ENCODE data around the gene CLCNKA.
"Not testable (repeated sequence)": the region's sequence is repeated elsewhere in the genome, so short reads cannot be mapped to it uniquely, and the experiment has no call there.

The CLCNKA gene

DNA sequence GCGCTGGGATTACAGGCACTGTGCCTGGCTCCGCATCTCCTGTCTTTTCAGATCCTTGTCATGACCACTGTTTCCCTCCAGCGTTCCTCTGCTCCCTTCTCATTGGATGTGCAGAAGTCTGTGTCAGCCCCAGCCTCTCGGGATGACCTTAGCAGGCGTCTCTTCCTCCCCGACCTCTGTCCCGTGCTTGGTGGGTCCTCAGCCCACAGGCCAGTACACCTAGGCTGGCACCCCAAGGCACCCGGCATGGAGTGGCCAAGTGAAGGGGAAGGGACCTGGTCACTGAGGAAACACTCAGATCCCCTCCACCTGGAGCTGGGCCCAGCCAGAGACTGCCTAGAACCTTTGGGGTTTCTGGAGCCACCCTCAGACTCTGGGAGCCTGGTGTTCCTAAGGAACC lies 19.4 kb downstream of the CLCNKA start:
- Histone ChIP-seq H2AFZ (ENCODE audit: low read depth, low read length) (no peak overlapping the region), H3K27me3 (ENCODE audit: low read depth, low read length) (no peaks in the 10 kb centered on the region; the same call in 1 of the 2 replicates), H3K4me3 (ENCODE audit: low read length) (no peak overlapping the region), H3K4me2 (ENCODE audit: low read length) (no peak overlapping the region), H3K9me3 (ENCODE audit: insufficient read depth, low read length) (no peaks in the 10 kb centered on the region), H3K79me2 (ENCODE audit: low read length) (no peaks in the 10 kb centered on the region), H3K4me1 (ENCODE audit: low read length) (no peaks in the 10 kb centered on the region), H3K27ac (ENCODE audit: low read length) (no peak overlapping the region), H4K20me1 (ENCODE audit: insufficient read depth, low read length) (no peaks in the 10 kb centered on the region), H3K9ac (ENCODE audit: low read length) (no peak overlapping the region), H3K36me3 (replicated peaks; ENCODE audit: low read depth, low read length) (no peaks in the 10 kb centered on the region)
- no peak for TF ChIP-seq EZH2phosphoT487 (IDR thresholded peaks at IDR 0.05; ENCODE audit: low read depth)
- TF ChIP-seq, protein P1, sequence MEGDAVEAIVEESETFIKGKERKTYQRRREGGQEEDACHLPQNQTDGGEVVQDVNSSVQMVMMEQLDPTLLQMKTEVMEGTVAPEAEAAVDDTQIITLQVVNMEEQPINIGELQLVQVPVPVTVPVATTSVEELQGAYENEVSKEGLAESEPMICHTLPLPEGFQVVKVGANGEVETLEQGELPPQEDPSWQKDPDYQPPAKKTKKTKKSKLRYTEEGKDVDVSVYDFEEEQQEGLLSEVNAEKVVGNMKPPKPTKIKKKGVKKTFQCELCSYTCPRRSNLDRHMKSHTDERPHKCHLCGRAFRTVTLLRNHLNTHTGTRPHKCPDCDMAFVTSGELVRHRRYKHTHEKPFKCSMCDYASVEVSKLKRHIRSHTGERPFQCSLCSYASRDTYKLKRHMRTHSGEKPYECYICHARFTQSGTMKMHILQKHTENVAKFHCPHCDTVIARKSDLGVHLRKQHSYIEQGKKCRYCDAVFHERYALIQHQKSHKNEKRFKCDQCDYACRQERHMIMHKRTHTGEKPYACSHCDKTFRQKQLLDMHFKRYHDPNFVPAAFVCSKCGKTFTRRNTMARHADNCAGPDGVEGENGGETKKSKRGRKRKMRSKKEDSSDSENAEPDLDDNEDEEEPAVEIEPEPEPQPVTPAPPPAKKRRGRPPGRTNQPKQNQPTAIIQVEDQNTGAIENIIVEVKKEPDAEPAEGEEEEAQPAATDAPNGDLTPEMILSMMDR (IDR thresholded peaks at IDR 0.05; ENCODE audit: low read depth, low read length), result no peak

DNA sequence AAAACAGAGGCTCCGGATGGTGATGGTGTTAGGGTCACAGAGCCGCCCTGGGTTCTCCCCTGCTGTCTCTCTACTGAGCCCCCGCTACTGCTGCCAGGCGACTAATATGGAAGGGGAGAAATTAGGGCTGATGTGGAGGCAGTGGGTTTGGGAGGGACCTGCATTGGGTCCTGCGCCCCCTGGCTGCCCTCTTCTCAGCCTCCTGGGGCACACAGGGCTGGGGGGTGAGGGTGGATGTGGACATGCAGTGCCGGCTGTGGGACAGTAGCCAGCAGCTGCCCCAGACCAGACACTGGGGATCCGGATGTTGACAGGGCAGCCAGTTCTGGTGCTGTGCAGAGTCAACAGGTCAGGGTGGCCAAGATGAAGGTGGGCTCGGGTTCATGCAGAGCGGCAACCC lies 20.3 kb downstream of the CLCNKA start:
- H3K4me3 ChIP-seq (ENCODE audit: low read length), result no peak overlapping the region
- no peaks in the 10 kb centered on the region for H3K79me2 ChIP-seq (ENCODE audit: low read length)
- no peak overlapping the region for H3K27ac ChIP-seq (ENCODE audit: low read length)
- H3K36me3 ChIP-seq (replicated peaks; ENCODE audit: low read depth, low read length), result no peaks in the 10 kb centered on the region
- H3K9me3 ChIP-seq (ENCODE audit: insufficient read depth, low read length), result no peaks in the 10 kb centered on the region
- no peaks in the 10 kb centered on the region for H3K4me1 ChIP-seq (ENCODE audit: low read length)
- H3K4me2 ChIP-seq (ENCODE audit: low read length), result no peak overlapping the region
- TF ChIP-seq, protein P1 (IDR thresholded peaks at IDR 0.05; ENCODE audit: low read depth, low read length), result peak; percentile 33
- TF ChIP-seq EZH2phosphoT487 (IDR thresholded peaks at IDR 0.05; ENCODE audit: low read depth), result no peak
- H3K27me3 ChIP-seq (ENCODE audit: low read depth, low read length), result no peaks in the 10 kb centered on the region; the same call in 1 of the 2 replicates
- no peak overlapping the region for H3K9ac ChIP-seq (ENCODE audit: low read length)
- no peaks in the 10 kb centered on the region for H4K20me1 ChIP-seq (ENCODE audit: insufficient read depth, low read length)
- no peak overlapping the region for H2AFZ ChIP-seq (ENCODE audit: low read depth, low read length)

DNA sequence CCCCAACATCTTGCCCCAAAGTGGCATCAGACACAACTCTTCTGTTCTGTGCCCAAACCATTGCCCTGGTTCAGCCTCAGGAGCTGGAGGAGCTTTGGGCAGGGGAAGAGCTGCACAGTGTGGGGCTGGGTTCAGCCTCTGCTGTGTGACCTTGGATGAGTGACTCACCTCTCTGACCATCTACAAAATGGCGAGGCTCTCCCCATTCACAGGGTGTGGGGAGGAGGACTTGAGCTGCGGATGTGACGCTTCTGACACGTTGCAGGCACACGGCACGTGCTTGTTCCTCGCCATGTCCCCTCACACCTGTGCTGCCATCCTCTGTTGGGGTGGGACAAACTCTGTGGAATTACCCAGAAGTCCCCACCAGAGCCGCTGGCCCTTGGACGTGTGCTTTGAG lies 20.8 kb downstream of the CLCNKA start:
- H3K79me2 ChIP-seq (ENCODE audit: low read length); H3K36me3 ChIP-seq (replicated peaks; ENCODE audit: low read depth, low read length); H3K9me3 ChIP-seq (ENCODE audit: insufficient read depth, low read length); H2AFZ ChIP-seq (ENCODE audit: low read depth, low read length); H3K27ac ChIP-seq (ENCODE audit: low read length); H3K4me1 ChIP-seq (ENCODE audit: low read length); H3K9ac ChIP-seq (ENCODE audit: low read length); H4K20me1 ChIP-seq (ENCODE audit: insufficient read depth, low read length); H3K4me2 ChIP-seq (ENCODE audit: low read length); H3K27me3 ChIP-seq (ENCODE audit: low read depth, low read length); H3K4me3 ChIP-seq (ENCODE audit: low read length): not testable (repeated sequence)

DNA sequence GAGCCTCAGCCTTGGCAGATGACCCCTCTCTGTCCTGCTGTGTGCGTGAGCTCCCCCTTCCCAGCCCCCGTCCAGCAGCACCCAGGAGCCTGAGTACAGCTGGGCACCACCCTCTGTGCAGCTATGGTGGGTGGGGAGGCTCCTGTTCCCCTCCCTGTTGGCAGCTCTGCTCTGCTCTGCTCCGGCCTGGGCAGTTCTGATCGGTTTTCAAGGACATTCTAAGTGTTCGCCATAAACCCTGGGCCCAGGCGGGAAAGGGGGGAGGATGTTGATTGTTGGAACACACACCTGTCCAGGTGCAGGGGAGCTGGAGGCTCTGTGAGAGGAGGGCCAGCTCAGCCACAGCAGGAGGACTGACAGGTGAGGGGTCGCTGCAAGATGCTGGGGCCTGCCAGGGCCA lies 21.7 kb downstream of the CLCNKA start, which contains the start of gene CLCNKB:
Gene CLCNKB (plus strand): TSS at position 262 of the 400 bp plus-strand sequence. CDS start 711 bp downstream, outside the sequence.
- H4K20me1 ChIP-seq (ENCODE audit: insufficient read depth, low read length), result no peaks in the 10 kb centered on the region
- TF ChIP-seq, protein P1 (IDR thresholded peaks at IDR 0.05; ENCODE audit: low read depth, low read length), result no peak
- TF ChIP-seq EZH2phosphoT487 (IDR thresholded peaks at IDR 0.05; ENCODE audit: low read depth), result no peak
- no peaks in the 10 kb centered on the region for H3K9me3 ChIP-seq (ENCODE audit: insufficient read depth, low read length)
- no peak within 1 kb of the TSS for H2AFZ ChIP-seq (ENCODE audit: low read depth, low read length)
- H3K4me1 ChIP-seq (ENCODE audit: low read length), result no peaks in the 10 kb centered on the region
- H3K27me3 ChIP-seq (ENCODE audit: low read depth, low read length), result no peaks in the 10 kb centered on the region; the same call in 1 of the 2 replicates
- H3K79me2 ChIP-seq (ENCODE audit: low read length), result no peaks in the 10 kb centered on the region
- H3K4me3 ChIP-seq (ENCODE audit: low read length), result no peak within 1 kb of the TSS
- no peak within 1 kb of the TSS for H3K27ac ChIP-seq (ENCODE audit: low read length)
- no peak within 1 kb of the TSS for H3K4me2 ChIP-seq (ENCODE audit: low read length)
- no peak within 1 kb of the TSS for H3K9ac ChIP-seq (ENCODE audit: low read length)
- no peaks in the 10 kb centered on the region for H3K36me3 ChIP-seq (replicated peaks; ENCODE audit: low read depth, low read length)

DNA sequence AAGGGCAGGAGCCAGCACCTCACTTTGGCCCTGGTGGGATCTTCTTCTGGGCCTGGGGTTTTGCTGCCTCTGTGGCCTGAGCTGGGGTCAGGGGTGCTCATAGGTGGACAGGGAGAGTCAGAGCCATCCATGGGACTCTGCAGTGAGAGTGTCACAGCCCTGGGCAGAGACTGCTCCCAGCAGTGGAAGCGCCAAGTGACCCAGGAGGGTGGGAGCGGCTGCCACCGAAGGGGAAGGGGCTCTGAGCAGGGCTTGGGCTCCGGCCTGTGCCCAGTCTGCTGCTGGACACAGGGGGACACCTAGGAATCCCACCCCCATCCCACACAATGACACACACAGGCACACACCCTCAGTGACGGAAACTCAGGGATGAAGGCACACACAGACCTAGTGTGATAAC lies 22.1 kb downstream of the CLCNKA start:
- TF ChIP-seq, protein P1 (IDR thresholded peaks at IDR 0.05; ENCODE audit: low read depth, low read length), result no peak
- TF ChIP-seq EZH2phosphoT487 (IDR thresholded peaks at IDR 0.05; ENCODE audit: low read depth), result no peak

More for the DNA sequence above, 22.1 kb downstream of the CLCNKA start:
- Histone ChIP-seq H3K79me2 (ENCODE audit: low read length) (no peaks in the 10 kb centered on the region), H3K36me3 (replicated peaks; ENCODE audit: low read depth, low read length) (no peaks in the 10 kb centered on the region), H3K4me2 (ENCODE audit: low read length) (no peak overlapping the region), H4K20me1 (ENCODE audit: insufficient read depth, low read length) (no peaks in the 10 kb centered on the region), H3K9ac (ENCODE audit: low read length) (no peak overlapping the region), H2AFZ (ENCODE audit: low read depth, low read length) (no peak overlapping the region), H3K27me3 (ENCODE audit: low read depth, low read length) (no peaks in the 10 kb centered on the region; the same call in 1 of the 2 replicates), H3K27ac (ENCODE audit: low read length) (no peak overlapping the region), H3K9me3 (ENCODE audit: insufficient read depth, low read length) (no peaks in the 10 kb centered on the region), H3K4me3 (ENCODE audit: low read length) (no peak overlapping the region), H3K4me1 (ENCODE audit: low read length) (no peaks in the 10 kb centered on the region)

Measured in OCI-LY3 (cell line).